Fibroblast of the conjunctiva (primary cell): Measurements from ENCODE around the gene RBPJL.

Experiments used
- DNase-seq: peaks from one replicate; pipeline ENCODE4 v3.0.0-alpha.2; 2010; ENCODE audit warnings: low read depth

The RBPJL gene

GRCh38 chr20:45306431-45306982 lies at the start of gene RBPJL:
Gene RBPJL, plus strand, starts transcription at chr20:45306840. Its CDS starts 83 bp downstream, at chr20:45306923.
- DNase-seq, result no peak

GRCh38 chr20:45257161-45257560 lies 49.5 kb upstream of the RBPJL start:
- DNase-seq, result no peak

GRCh38 chr20:45257711-45258110 lies 48.9 kb upstream of the RBPJL start:
- no peak for DNase-seq

GRCh38 chr20:45258259-45258658 lies 48.4 kb upstream of the RBPJL start:
- DNase-seq, result no peak

- no peak for DNase-seq
Measured at GRCh38 chr20:45258664-45259063, 48.0 kb upstream of the RBPJL start.

- no peak for DNase-seq
Measured at GRCh38 chr20:45263556-45264266, 42.9 kb upstream of the RBPJL start.

GRCh38 chr20:45266977-45267376 lies 39.7 kb upstream of the RBPJL start:
- no peak for DNase-seq

- DNase-seq, result no peak
Measured at GRCh38 chr20:45268531-45268930, 38.1 kb upstream of the RBPJL start.

- DNase-seq, result no peak
Measured at GRCh38 chr20:45269056-45269455, 37.6 kb upstream of the RBPJL start.

GRCh38 chr20:45269754-45270270 lies 36.8 kb upstream of the RBPJL start:
- DNase-seq, result no peak

- DNase-seq, result no peak
Measured at GRCh38 chr20:45275338-45275737, 31.3 kb upstream of the RBPJL start.

- no peak for DNase-seq
Measured at GRCh38 chr20:45279992-45280391, 26.6 kb upstream of the RBPJL start.

- no peak for DNase-seq
Measured at GRCh38 chr20:45282700-45283550, 23.7 kb upstream of the RBPJL start.

GRCh38 chr20:45283551-45284057 lies 23.0 kb upstream of the RBPJL start:
- DNase-seq, result no peak

- DNase-seq, result no peak
Measured at GRCh38 chr20:45288376-45288775, 18.3 kb upstream of the RBPJL start.

- no peak for DNase-seq
Measured at GRCh38 chr20:45288860-45289259, 17.8 kb upstream of the RBPJL start.

- DNase-seq, result no peak
Measured at GRCh38 chr20:45289942-45290676, 16.5 kb upstream of the RBPJL start.

- peak; percentile 59 for DNase-seq
Measured at GRCh38 chr20:45290677-45291355, 15.8 kb upstream of the RBPJL start.

- no peak for DNase-seq
Measured at GRCh38 chr20:45291526-45291925, 15.1 kb upstream of the RBPJL start.

GRCh38 chr20:45292343-45292742 lies 14.3 kb upstream of the RBPJL start:
- DNase-seq, result no peak
